Left ventricle myocardium inferior (tissue), 1 donor: ENCODE measurements around the gene PAQR6. TPM values are rescaled to one million over a fixed set of nuclear protein-coding genes. Genes with fewer than 3 reads are reported as not detected.

ENCODE experiments used
- DNase-seq: peaks from one replicate; pipeline ENCODE4 v3.0.0-alpha.2; 2020
- H3K27ac ChIP-seq: fragments of 200-600 bp; replicated peaks from 2 replicates; pipeline ENCODE4 v1.8.0; 2021
- H3K27me3 ChIP-seq: fragments of 200-600 bp; 2 replicates; pipeline ENCODE4 v1.8.0; 2021; ENCODE audit warnings: low read depth
- H3K36me3 ChIP-seq: fragments of 200-600 bp; 2 replicates; pipeline ENCODE4 v1.8.0; 2021
- H3K4me1 ChIP-seq: fragments of 200-600 bp; 2 replicates; pipeline ENCODE4 v1.8.0; 2021
- H3K4me3 ChIP-seq: fragments of 200-600 bp; 2 replicates; pipeline ENCODE4 v1.8.0; 2021; ENCODE audit warnings: mild to moderate bottlenecking, moderate library complexity
- H3K9me3 ChIP-seq: fragments of 200-600 bp; replicated peaks from 2 replicates; pipeline ENCODE4 v1.8.0; 2021
- intact Hi-C: fragments of 100-400 bp; cut with micrococcal nuclease; formaldehyde crosslinking; loops from one replicate; pipeline ENCODE4 v1.11.0; 2022
- total RNA-seq: library from RNA; stranded (reverse); fragmentation: NEBNext Ultra II Directional; extraction: Animal tissue kit (Norgen Biotek cat#: 25700); gene quantifications from one replicate; pipeline ENCODE4 v1.2.1, GENCODE V29; 2021
- TF ChIP-seq, protein P1 (sequence below): fragments of 200-600 bp; IDR thresholded peaks from 2 replicates; pipeline ENCODE4 v1.8.0; 2021; ENCODE audit warnings: antibody characterized with exemption, mild to moderate bottlenecking, borderline replicate concordance
- donor health status: DM: no; HTN: yes; CAD: no; lungs with severe emphysema.

The PAQR6 gene
- total RNA-seq, 1 donor from 2014 or later, result 0.47 TPM

DNA sequence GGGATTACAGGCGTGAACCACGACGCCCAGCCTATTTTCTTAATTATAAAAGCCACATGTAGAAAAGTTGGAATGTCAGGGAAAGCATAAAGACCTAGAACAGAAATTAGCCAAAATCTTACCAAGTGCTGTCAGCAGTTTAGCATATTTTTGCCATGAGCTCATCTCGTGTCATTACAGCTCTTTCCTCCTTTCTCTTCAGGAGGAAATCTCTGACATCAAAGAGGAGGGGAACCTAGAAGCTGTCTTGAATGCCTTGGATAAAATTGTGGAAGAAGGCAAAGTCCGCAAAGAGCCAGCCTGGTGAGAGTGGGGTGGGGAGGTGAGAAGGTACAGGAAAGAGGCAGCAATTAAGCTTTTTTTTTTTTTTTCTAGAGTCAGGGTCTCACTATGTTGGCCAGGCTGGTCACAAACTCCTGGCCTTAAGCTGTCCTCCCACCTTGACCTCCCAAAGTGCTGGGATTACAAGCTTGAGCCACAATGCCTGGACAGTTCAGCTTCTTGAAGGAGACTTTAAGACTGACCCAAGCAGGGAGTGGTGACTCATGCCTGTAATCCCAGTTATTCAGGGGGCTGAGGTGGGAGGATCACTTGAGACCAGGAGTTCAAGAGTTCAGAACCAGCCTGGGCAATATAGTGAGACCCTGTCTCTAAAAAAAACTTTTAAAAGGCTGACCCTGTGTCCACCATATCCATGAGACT is 14.3 kb downstream of the PAQR6 start:
- Histone ChIP-seq H3K36me3 (peaks cover 62% of the 10 kb centered on the region), H3K9me3 (no peaks in the 10 kb centered on the region), H3K4me1 (no peaks in the 10 kb centered on the region), H3K27ac (no peak overlapping the region), H3K27me3 (no peaks in the 10 kb centered on the region), H3K4me3 (no peak overlapping the region)
- no peak for DNase-seq
- intact Hi-C loops, result no loop called here
- TF ChIP-seq, protein P1, sequence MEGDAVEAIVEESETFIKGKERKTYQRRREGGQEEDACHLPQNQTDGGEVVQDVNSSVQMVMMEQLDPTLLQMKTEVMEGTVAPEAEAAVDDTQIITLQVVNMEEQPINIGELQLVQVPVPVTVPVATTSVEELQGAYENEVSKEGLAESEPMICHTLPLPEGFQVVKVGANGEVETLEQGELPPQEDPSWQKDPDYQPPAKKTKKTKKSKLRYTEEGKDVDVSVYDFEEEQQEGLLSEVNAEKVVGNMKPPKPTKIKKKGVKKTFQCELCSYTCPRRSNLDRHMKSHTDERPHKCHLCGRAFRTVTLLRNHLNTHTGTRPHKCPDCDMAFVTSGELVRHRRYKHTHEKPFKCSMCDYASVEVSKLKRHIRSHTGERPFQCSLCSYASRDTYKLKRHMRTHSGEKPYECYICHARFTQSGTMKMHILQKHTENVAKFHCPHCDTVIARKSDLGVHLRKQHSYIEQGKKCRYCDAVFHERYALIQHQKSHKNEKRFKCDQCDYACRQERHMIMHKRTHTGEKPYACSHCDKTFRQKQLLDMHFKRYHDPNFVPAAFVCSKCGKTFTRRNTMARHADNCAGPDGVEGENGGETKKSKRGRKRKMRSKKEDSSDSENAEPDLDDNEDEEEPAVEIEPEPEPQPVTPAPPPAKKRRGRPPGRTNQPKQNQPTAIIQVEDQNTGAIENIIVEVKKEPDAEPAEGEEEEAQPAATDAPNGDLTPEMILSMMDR, result no peak

DNA sequence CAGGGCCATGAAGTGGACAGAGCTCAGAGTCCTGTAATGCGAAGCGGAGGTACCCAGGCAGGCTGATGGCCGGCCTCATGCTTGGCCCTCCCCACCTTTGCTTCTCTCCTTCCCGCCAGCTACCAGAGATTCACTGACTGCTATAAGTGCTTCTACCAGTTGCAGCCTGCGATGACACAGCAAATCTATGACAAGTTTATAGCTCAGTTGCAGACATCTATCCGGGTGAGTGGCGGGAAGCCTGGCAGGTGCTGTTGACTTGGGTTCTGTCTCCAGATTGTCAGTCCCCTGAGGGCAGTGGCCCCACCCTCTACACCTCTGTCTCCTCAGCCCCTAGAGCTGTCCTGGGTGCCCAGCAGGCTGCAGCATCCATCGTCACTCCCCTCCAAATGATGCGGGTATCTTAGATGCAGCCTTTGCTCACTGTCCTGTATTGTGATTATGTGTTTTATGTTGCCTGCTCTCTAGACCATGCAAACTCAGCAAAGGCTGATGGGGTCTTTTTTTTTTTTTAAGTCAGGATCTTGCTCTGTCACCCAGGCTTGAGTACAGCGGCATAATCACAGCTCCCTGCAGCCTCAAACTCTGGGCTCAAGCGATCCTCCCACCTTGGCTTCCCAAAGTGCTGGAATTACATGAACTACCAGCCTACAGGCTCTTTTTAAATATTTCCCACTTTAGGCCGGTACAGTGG is 15.5 kb downstream of the PAQR6 start:
- Histone ChIP-seq H3K4me1 (no peaks in the 10 kb centered on the region), H3K36me3 (peaks cover 57% of the 10 kb centered on the region), H3K27me3 (no peaks in the 10 kb centered on the region), H3K4me3 (no peak overlapping the region), H3K27ac (no peak overlapping the region), H3K9me3 (no peaks in the 10 kb centered on the region)
- TF ChIP-seq, protein P1, result no peak
- DNase-seq, result no peak
- intact Hi-C loops, result no loop called here

- TF ChIP-seq, protein P1, result no peak
- intact Hi-C loops, result no loop called here
- no peaks in the 10 kb centered on the region for H3K9me3 ChIP-seq
- H3K4me3 ChIP-seq, result no peak overlapping the region
- H3K27ac ChIP-seq, result no peak overlapping the region
- DNase-seq, result no peak
- H3K36me3 ChIP-seq, result peaks cover 54% of the 10 kb centered on the region
- no peaks in the 10 kb centered on the region for H3K27me3 ChIP-seq
- no peaks in the 10 kb centered on the region for H3K4me1 ChIP-seq
Observed at GRCh38 chr1:156230473-156230837, 17.4 kb downstream of the PAQR6 start.

DNA sequence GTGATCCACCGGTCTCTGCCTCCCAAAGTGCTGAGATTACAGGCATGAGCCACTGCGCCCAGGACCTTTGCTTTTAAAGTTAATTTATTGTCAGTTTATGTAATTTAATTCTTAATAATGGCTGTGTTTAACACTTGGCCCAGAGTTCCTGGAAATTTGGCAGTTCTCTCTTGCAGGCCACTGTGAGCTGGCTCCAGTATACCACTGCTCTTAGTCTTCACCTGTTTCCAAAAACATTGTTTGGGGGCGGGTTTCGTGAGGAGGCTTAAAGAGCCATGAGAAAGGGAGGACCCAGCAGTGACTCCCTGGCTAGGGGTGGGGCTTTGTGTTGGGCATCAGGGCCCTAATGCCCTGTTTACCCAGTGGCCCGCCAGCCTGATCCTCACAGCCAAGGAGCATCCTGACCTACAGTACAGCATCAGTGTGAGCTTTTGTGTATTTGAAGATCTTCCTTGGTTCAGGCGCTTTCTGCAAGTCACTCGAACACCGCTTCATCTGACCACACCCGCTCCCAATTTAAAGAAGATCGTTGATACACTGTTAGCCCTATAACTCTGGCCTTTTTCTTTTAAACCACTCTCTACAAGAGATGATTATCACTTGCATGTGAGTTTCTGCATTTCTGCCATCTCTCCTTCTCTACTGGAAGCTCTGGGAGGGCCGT is 17.9 kb downstream of the PAQR6 start:
- Histone ChIP-seq H3K27me3 (no peaks in the 10 kb centered on the region), H3K27ac (no peak overlapping the region), H3K4me3 (no peak overlapping the region), H3K36me3 (peaks cover 54% of the 10 kb centered on the region), H3K9me3 (no peaks in the 10 kb centered on the region), H3K4me1 (no peaks in the 10 kb centered on the region)
- TF ChIP-seq, protein P1, result no peak
- intact Hi-C loops, result loop anchor here (5.0 kb wide), 1 partner anchor 138 kb away; no protein-coding TSS in a partner anchor
- DNase-seq, result no peak

- Histone ChIP-seq H3K4me3 (no peak overlapping the region), H3K4me1 (no peaks in the 10 kb centered on the region), H3K9me3 (no peaks in the 10 kb centered on the region), H3K27me3 (no peaks in the 10 kb centered on the region), H3K36me3 (peaks cover 48% of the 10 kb centered on the region), H3K27ac (no peak overlapping the region)
- intact Hi-C loops, result loop anchor here (5.0 kb wide), 1 partner anchor 136 kb away; no protein-coding TSS in a partner anchor
- TF ChIP-seq, protein P1, result no peak
- no peak for DNase-seq
Observed at GRCh38 chr1:156228501-156228900, 19.4 kb downstream of the PAQR6 start.
